ENCODE measurements around the gene TNFRSF18.

DNA sequence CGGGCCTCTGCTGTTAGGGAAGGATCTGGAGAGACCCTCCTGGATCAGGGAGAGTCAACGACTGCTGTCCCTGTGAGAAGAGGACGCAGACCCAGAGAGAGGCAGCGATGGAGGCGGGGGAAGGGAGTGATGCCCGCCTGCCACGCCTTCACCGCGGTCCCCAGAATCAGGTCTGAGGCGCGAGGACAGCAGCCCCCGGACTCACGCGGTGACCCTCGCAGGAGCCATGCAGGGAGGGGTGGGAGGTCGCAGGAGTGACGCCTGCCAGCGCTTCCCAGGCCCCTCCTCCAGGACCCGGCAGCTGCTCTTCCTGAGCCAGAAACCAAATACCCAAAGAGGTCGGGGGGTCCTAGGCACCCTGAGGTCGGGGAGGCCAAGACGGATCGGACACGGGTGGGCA, 13.8 kb upstream of the TNFRSF18 start:
- TF ChIP-seq, protein P1, sequence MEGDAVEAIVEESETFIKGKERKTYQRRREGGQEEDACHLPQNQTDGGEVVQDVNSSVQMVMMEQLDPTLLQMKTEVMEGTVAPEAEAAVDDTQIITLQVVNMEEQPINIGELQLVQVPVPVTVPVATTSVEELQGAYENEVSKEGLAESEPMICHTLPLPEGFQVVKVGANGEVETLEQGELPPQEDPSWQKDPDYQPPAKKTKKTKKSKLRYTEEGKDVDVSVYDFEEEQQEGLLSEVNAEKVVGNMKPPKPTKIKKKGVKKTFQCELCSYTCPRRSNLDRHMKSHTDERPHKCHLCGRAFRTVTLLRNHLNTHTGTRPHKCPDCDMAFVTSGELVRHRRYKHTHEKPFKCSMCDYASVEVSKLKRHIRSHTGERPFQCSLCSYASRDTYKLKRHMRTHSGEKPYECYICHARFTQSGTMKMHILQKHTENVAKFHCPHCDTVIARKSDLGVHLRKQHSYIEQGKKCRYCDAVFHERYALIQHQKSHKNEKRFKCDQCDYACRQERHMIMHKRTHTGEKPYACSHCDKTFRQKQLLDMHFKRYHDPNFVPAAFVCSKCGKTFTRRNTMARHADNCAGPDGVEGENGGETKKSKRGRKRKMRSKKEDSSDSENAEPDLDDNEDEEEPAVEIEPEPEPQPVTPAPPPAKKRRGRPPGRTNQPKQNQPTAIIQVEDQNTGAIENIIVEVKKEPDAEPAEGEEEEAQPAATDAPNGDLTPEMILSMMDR (IDR thresholded peaks at IDR 0.05; ENCODE audit: poor library complexity), result no peak
- no peak for TF ChIP-seq EZH2 (IDR thresholded peaks at IDR 0.05; ENCODE audit: borderline replicate concordance)

Measured in hepatocyte (in vitro differentiated cells).